Measurements from ENCODE around the gene ATRAID.
A peak's percentile ranks its signal among the peaks of the same experiment; 100 is the strongest.

The ATRAID gene

GRCh38 chr2:27250652-27251379 lies 39.0 kb downstream of the ATRAID start:
- no peak for DNase-seq

DNA sequence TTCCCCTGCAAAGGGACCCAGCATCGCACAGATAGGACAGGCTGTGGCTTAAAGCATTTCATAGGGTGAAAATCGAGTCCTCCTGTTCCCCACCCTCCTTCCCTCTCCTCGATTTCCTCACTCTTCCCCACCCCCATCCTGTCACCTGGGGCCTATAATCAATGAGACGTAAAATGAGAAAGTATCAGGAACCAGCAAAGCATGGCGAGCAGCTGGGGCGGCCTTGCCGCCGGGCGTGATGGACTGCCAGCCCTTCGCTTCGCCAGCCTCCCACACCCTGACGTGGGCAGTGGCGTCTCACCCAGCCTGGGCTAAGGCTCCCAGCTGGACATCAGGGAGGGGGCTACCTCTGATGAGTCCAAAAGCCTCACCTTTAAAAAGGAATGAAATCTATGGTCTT lies 39.9 kb downstream of the ATRAID start:
- no peak for ATAC-seq

More at GRCh38 chr2:27250652-27251379, 39.0 kb downstream of the ATRAID start:
- ATAC-seq, result no peak

GRCh38 chr2:27255187-27255586 lies 43.3 kb downstream of the ATRAID start:
- ATAC-seq, result no peak

More for the DNA sequence above, 39.9 kb downstream of the ATRAID start:
- DNase-seq, result no peak

DNA sequence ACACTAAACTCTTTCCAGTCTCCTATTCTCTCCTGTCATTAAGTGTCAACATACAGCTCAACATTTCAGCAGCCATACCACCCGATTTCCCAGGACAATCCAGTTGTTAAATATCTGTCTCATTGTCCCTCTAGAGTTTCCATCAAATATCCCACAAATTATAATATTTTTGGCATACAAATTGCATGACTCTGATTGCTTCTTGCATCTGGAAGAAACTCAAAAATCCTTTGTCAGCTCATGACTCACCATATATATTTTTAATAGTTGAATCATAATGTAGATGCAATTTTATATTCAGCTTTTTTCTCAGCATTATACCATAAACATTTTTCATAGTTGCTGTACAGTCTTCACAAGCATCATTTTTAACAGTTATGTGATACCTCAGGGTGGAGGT lies 43.8 kb downstream of the ATRAID start:
- DNase-seq, result no peak

More at GRCh38 chr2:27255187-27255586, 43.3 kb downstream of the ATRAID start:
- DNase-seq, result no peak

DNA sequence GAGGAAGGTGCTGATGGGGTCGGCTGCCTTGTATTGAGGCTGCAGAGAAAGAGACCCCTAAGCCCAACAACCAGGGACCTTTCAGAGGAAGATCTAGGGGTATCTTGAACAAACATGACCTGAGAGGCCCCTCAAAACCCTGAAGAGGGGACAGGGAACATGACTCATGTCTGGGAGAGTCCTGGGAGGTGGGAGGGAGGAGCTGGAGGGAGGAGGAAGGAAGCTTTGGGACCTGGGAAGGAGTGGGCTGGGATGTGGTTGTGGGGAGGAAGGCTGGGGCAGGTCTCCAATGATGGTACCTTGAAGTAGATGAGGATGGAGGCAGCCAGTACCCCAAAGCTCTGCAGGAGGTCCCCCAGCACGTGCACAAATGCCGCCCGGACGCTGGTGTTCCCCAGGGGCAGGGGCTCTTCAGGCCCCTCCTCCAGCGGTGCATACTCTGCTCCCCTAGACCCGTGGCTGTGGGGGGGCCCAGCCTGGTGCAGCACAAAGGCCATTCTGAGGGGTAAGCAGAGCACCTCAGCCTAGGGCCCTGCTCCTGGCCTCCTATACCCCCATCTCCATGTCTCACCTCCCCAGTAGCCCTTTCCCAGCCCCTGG lies 45.1 kb downstream of the ATRAID start:
- no peak for ATAC-seq
- no peak for DNase-seq

More for the DNA sequence above, 43.8 kb downstream of the ATRAID start:
- ATAC-seq, result no peak

- ATAC-seq (no peak), DNase-seq (no peak)
Measured at GRCh38 chr2:27258051-27258450, 46.2 kb downstream of the ATRAID start.

- ATAC-seq (no peak), DNase-seq (no peak)
Measured at GRCh38 chr2:27261241-27261925, 49.5 kb downstream of the ATRAID start.

DNA sequence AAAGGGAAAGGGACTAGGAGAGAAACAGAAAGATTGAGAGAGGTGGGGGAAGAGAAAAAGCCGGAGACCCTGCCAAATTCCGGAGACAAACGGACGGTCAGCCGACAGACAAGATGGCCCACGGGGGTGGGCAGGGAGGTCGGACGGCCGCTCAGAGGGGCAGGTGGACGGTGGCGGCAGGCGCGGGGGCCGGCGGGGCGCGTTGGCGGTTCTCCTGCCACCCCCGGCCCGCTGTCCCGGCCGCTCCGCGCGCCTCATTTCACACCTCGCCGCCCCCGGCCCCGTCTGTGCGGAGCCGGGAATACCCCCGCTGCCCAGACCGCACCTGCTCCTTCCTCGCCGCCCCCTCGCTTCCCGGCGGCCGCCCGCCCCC lies 50.1 kb downstream of the ATRAID start:
- ATAC-seq (no peak), DNase-seq (no peak)

DNA sequence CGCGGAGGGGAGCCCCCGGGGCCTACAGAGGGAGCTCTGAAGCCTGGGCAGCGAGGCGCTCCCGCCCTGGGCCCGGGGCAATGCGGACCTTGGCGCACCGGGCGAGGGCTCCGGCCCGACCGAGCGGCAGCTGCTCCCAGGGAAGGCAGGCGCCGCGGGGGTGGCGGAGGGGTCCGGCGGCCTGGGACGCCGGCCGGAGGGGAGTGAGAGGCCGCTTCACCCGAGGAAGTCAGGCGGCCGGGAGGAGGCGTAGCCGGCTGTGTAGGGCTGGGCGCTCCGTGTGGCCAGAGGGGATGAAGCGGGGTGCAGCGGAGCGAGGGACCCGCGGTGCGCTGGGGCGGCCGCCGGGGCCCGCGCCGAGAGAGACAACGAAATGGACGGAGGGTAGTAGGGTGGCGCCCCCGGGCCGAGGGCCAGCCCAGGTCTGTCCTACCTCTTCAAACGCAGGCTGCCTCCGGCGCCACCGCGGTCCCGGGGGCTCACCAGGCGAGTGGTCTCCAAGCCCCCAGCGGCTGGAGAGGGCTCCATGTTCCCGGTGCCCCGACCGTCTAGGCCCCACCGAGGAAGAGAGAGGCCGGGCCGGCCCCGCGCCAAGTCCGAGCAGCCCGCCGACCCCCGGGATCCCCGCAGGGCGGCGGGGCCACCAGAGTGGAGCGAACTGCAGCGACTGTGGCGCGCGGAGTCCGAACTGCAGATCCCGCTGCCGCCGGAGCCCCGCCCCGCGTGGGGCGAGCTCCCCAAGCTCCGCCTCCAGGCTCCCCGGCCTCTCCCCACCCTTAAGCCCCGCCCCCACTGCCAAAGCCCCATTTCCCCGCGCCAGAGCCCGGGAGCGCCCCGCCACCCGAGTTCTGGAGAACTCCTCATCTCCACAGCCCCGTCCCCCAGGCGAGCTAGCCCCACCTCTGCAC lies 50.8 kb downstream of the ATRAID start, which contains the start of gene SLC30A3:
TSS of gene SLC30A3 (minus strand) at position 669 of the 908 bp plus-strand sequence. CDS start at position 528, 141 bp downstream.
- DNase-seq (peak; percentile 76), ATAC-seq (peak; percentile 51)

DNA sequence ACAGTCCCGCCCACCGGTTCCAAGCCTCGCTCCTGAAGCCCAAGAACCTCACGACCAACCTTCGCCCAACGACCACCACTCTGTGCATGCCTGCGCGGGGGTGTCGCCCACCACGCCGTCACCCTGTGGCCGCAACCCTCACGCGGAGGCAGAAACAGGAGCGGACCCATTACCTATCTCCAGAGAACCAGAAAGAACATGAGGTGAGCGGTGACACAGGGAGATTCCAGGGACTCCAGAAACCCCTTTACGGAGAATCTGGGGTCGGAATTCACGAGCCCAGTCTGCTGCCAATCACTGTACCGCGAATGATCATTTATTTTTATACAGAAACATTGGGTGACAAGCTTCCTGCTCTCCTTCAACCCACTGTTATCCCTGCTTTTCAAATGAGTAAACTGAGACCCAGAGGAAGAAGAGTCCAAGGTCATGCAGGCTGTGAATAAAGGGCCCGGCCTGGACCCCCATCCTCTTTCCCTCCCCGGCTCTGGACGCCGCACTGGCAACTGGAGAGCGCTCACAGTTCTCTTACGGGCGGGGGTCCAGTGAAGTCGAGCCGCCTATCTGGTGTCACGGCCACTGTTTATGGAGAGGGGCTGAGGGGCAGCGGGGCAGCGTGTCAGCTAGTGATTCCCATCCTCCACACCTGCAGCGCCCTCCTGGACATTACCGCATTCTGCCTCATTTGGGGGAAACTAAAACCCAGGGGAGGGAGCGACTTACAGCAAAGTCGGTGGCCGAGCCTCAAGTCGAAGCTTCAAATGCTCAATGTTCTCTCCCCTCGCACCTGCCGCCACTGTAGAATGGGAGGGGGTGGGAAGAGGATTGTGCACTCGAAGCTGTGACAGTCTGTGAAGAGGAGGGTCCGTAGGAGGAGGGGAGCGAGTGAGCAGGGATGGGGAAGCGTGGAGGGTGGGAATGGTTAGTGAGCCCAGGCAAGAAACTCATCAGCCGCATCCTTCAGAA lies 51.7 kb downstream of the ATRAID start:
- no peak for DNase-seq

GRCh38 chr2:27264253-27264752 lies 52.5 kb downstream of the ATRAID start:
- DNase-seq, result peak; percentile 19
- no peak for ATAC-seq

More for the DNA sequence above, 51.7 kb downstream of the ATRAID start:
- ATAC-seq, result no peak

- ATAC-seq (peak; percentile 71), DNase-seq (peak; percentile 73)
Measured at GRCh38 chr2:27264753-27265535, 53.1 kb downstream of the ATRAID start.

DNA sequence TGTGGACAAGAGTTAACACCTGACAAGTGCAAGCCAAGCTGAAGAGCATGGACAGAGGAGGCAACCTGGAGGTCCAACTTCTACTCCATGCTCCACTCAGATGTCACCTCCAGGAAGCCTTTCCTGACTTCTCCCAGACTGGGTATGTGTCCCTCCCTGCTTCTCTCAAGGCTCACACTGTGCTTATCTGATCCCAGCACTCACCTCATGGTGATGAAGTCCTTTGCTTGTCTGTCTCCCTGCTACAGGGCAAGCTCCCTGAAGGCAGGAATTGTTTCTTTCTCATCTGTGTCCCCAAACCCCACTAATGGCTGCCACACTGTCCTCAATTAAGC lies 53.7 kb downstream of the ATRAID start:
- DNase-seq (no peak), ATAC-seq (no peak)
